Osteoblast (primary cell): Measurements from ENCODE around the gene SPG11. TPM values are rescaled to one million over a fixed set of nuclear protein-coding genes. Genes with fewer than 3 reads are reported as not detected.
"Not testable (repeated sequence)": the region's sequence is repeated elsewhere in the genome, so short reads cannot be mapped to it uniquely, and the experiment has no call there.

ENCODE experiments used
- DNase-seq: peaks from one replicate; pipeline ENCODE4 v3.0.0; 2011; ENCODE audit warnings: low spot score, mixed read lengths; ENCODE audit not compliant: insufficient read length; ENCODE audit errors: missing footprints
- H2AFZ ChIP-seq: 2 replicates; pipeline ENCODE4 v1.6.0; 2011; ENCODE audit warnings: mild to moderate bottlenecking, low read length
- H3K27ac ChIP-seq: 2 replicates; pipeline ENCODE4 v1.5.1; 2011; ENCODE audit warnings: mild to moderate bottlenecking, low read depth, low read length, moderate library complexity
- H3K27me3 ChIP-seq: 2 replicates; pipeline ENCODE4 v1.6.0; 2012; ENCODE audit warnings: mild to moderate bottlenecking, control low read depth, inconsistent platforms, low read length, moderate library complexity; ENCODE audit not compliant: insufficient read depth
- H3K36me3 ChIP-seq: 2 replicates; pipeline ENCODE4 v1.5.1; 2011; ENCODE audit warnings: mild to moderate bottlenecking, low read length, control low read depth, moderate library complexity; ENCODE audit not compliant: insufficient read depth
- H3K4me1 ChIP-seq: 2 replicates; pipeline ENCODE4 v1.5.1; 2011; ENCODE audit warnings: mild to moderate bottlenecking, low read length, control low read depth, moderate library complexity; ENCODE audit not compliant: insufficient read depth
- H3K4me2 ChIP-seq: 2 replicates; pipeline ENCODE4 v1.6.0; 2011; ENCODE audit warnings: mild to moderate bottlenecking, low read length; ENCODE audit not compliant: insufficient read depth
- H3K4me3 ChIP-seq: fragments of 200-600 bp; sonication (generic); 3 replicates; pipeline ENCODE4 v1.5.1; 2012; ENCODE audit warnings: mild to moderate bottlenecking, low read length, inconsistent platforms; ENCODE audit not compliant: insufficient read depth
- H3K79me2 ChIP-seq: 2 replicates; pipeline ENCODE4 v1.6.0; 2012; ENCODE audit warnings: mild to moderate bottlenecking, low read length, control low read depth, inconsistent platforms; ENCODE audit not compliant: insufficient read depth
- H3K9me3 ChIP-seq: 2 replicates; pipeline ENCODE4 v1.5.1; 2011; ENCODE audit warnings: low read depth, low read length, control low read depth
- H4K20me1 ChIP-seq: 2 replicates; pipeline ENCODE4 v1.6.0; 2012; ENCODE audit warnings: mild to moderate bottlenecking, low read length, control low read depth; ENCODE audit not compliant: insufficient read depth
- CTCF ChIP-seq: IDR thresholded peaks from 2 replicates; pipeline ENCODE4 v1.5.1; 2011; ENCODE audit warnings: mild to moderate bottlenecking, low read depth, low read length, moderate library complexity; ENCODE audit errors: extremely low read depth
- total RNA-seq: library from RNA; depleted of rRNA; stranded (reverse); fragments of >200 nt; gene quantifications from 2 replicates; pipeline ENCODE4 v1.2.3, GENCODE V29; 2012

Gene SPG11
- total RNA-seq, 1 donor, result 95.9 TPM

GRCh38 chr15:44682809-44683682, 19.6 kb upstream of the SPG11 start:
- H2AFZ ChIP-seq, H3K36me3 ChIP-seq, H3K4me1 ChIP-seq, H3K27ac ChIP-seq, H4K20me1 ChIP-seq, H3K9me3 ChIP-seq, DNase-seq, H3K27me3 ChIP-seq, H3K79me2 ChIP-seq, H3K4me3 ChIP-seq: not testable (repeated sequence)
- H3K4me2 ChIP-seq, result peak overlapping the region; percentile 32

- no peaks in the 10 kb centered on the region for H3K79me2 ChIP-seq
- no peaks in the 10 kb centered on the region for H3K36me3 ChIP-seq
- no peaks in the 10 kb centered on the region for H3K9me3 ChIP-seq
- TF ChIP-seq CTCF, result no peak
- no peak overlapping the region for H3K4me2 ChIP-seq
- H3K4me1 ChIP-seq, result no peaks in the 10 kb centered on the region
- DNase-seq, result no peak
- H3K27ac ChIP-seq, result no peak overlapping the region
- peaks cover 10% of the 10 kb centered on the region for H3K27me3 ChIP-seq
- H4K20me1 ChIP-seq, result no peaks in the 10 kb centered on the region
- no peak overlapping the region for H2AFZ ChIP-seq
- H3K4me3 ChIP-seq, result no peak overlapping the region
Measured at GRCh38 chr15:44682211-44682610, 18.7 kb upstream of the SPG11 start.

GRCh38 chr15:44676676-44677075, 13.2 kb upstream of the SPG11 start:
- Histone ChIP-seq H3K79me2 (no peaks in the 10 kb centered on the region), H3K9me3 (no peaks in the 10 kb centered on the region), H4K20me1 (no peaks in the 10 kb centered on the region), H3K4me1 (no peaks in the 10 kb centered on the region), H2AFZ (no peak overlapping the region), H3K4me2 (no peak overlapping the region), H3K27ac (no peak overlapping the region), H3K4me3 (no peak overlapping the region), H3K27me3 (peaks cover 26% of the 10 kb centered on the region), H3K36me3 (no peaks in the 10 kb centered on the region)
- DNase-seq, result no peak
- TF ChIP-seq CTCF, result no peak

- Histone ChIP-seq H4K20me1 (no peaks in the 10 kb centered on the region), H3K4me2 (no peak overlapping the region), H3K36me3 (no peaks in the 10 kb centered on the region), H3K27me3 (peaks cover 26% of the 10 kb centered on the region), H3K4me1 (no peaks in the 10 kb centered on the region), H3K79me2 (no peaks in the 10 kb centered on the region), H3K4me3 (no peak overlapping the region), H2AFZ (no peak overlapping the region), H3K27ac (no peak overlapping the region), H3K9me3 (no peaks in the 10 kb centered on the region)
- no peak for TF ChIP-seq CTCF
- DNase-seq, result no peak
Measured at GRCh38 chr15:44675911-44676310, 12.4 kb upstream of the SPG11 start.
